IMR-90 (cell line): Measurements from ENCODE around the gene UGT1A7. TPM values are rescaled to one million over a fixed set of nuclear protein-coding genes. Genes with fewer than 3 reads are reported as not detected.

ENCODE experiments used
- ATAC-seq: fragments of 200-7000 bp; cut with Tn5 transposase; 2 replicates; pipeline ENCODE4 v1.9.1; 2020; ENCODE audit warnings: low read depth, mild to moderate bottlenecking, moderate library complexity
- BruUV-seq: library from RNA; stranded (reverse); fragments of 400-500 nt; replicated peaks from 2 replicates; lab custom pipeline; 2021; lab: Mats Ljungman, UMichigan
- CTCF ChIA-PET: fragments of 300-600 bp; formaldehyde crosslinking; extraction: SDS; loops from one replicate; lab custom pipeline; 2021; ENCODE audit warnings: antibody characterized with exemption; lab: Yijun Ruan, JAX
- POLR2A ChIA-PET: fragments of 300-600 bp; sonication (Branson Sonifier 250); formaldehyde crosslinking; loops from one replicate; lab custom pipeline; 2022; ENCODE audit warnings: antibody characterized with exemption; ENCODE audit not compliant: unreplicated experiment; lab: Charles Lee
- DNase-seq: peaks from one replicate; pipeline ENCODE4 v3.0.0; 2013
- H2AFZ ChIP-seq: replicated peaks from 2 replicates; pipeline ENCODE3; 2013; ENCODE audit warnings: low read length, mild to moderate bottlenecking; ENCODE audit not compliant: poor library complexity
- H2AK5ac ChIP-seq: 2 replicates; pipeline ENCODE4 v1.6.1; 2013; ENCODE audit warnings: low read depth, low read length, inconsistent platforms
- H2AK9ac ChIP-seq: replicated peaks from 2 replicates; pipeline ENCODE3; 2013; ENCODE audit warnings: mild to moderate bottlenecking, low read depth, low read length, moderate library complexity; ENCODE audit not compliant: poor library complexity
- H2BK120ac ChIP-seq: 2 replicates; pipeline ENCODE4 v1.6.1; 2013; ENCODE audit warnings: low read depth, low read length, inconsistent platforms
- H2BK15ac ChIP-seq: 3 replicates; pipeline ENCODE4 v1.6.1; 2013; ENCODE audit warnings: low read depth, low read length, inconsistent platforms
- H2BK20ac ChIP-seq: 2 replicates; pipeline ENCODE4 v1.6.1; 2013; ENCODE audit warnings: low read depth, mild to moderate bottlenecking, inconsistent platforms, low read length, moderate library complexity
- H2BK5ac ChIP-seq: 2 replicates; pipeline ENCODE4 v1.6.1; 2013; ENCODE audit warnings: mild to moderate bottlenecking, low read depth, low read length, inconsistent platforms; ENCODE audit not compliant: poor library complexity, severe bottlenecking
- H3K14ac ChIP-seq: replicated peaks from 2 replicates; pipeline ENCODE4 v1.6.1; 2013; ENCODE audit warnings: low read depth, low read length, inconsistent platforms
- H3K18ac ChIP-seq: 2 replicates; pipeline ENCODE4 v1.6.1; 2013; ENCODE audit warnings: low read depth, low read length, control low read depth
- H3K23ac ChIP-seq: 2 replicates; pipeline ENCODE4 v1.6.1; 2013; ENCODE audit warnings: low read depth, low read length, inconsistent platforms
- H3K27ac ChIP-seq: 2 replicates; pipeline ENCODE4 v1.5.1; 2013; ENCODE audit warnings: mild to moderate bottlenecking, control low read depth, low read length; ENCODE audit not compliant: insufficient read depth
- H3K27me3 ChIP-seq: 2 replicates; pipeline ENCODE4 v1.6.1; 2013; ENCODE audit warnings: low read length; ENCODE audit not compliant: control insufficient read depth, insufficient read depth
- H3K36me3 ChIP-seq: 2 replicates; pipeline ENCODE4 v1.6.1; 2013; ENCODE audit warnings: low read length, mixed read lengths; ENCODE audit not compliant: control insufficient read depth, insufficient read depth
- H3K4ac ChIP-seq: 2 replicates; pipeline ENCODE4 v1.6.1; 2013; ENCODE audit warnings: low read depth, low read length, inconsistent platforms
- H3K4me1 ChIP-seq: 2 replicates; pipeline ENCODE4 v1.6.1; 2013; ENCODE audit warnings: low read length, mixed read lengths; ENCODE audit not compliant: control insufficient read depth, insufficient read depth
- H3K4me2 ChIP-seq: 2 replicates; pipeline ENCODE4 v1.6.1; 2013; ENCODE audit warnings: low read depth, mild to moderate bottlenecking, control low read depth, low read length, moderate library complexity
- H3K4me3 ChIP-seq: 2 replicates; pipeline ENCODE4 v1.5.1; 2013; ENCODE audit warnings: low read depth, mild to moderate bottlenecking, control low read depth, low read length, moderate library complexity; ENCODE audit not compliant: insufficient read depth
- H3K56ac ChIP-seq: 2 replicates; pipeline ENCODE4 v1.6.1; 2013; ENCODE audit warnings: low read length, inconsistent platforms; ENCODE audit not compliant: insufficient read depth; ENCODE audit errors: extremely low read depth
- H3K79me1 ChIP-seq, 2 experiments: 2 replicates each; pipeline ENCODE4 v1.6.1; 2013; ENCODE audit warnings: low read length in 2 of 2, inconsistent platforms in 1 of 2, low read depth in 1 of 2
- H3K9ac ChIP-seq: 2 replicates; pipeline ENCODE4 v1.6.1; 2013; ENCODE audit warnings: low read depth, low read length, control low read depth
- H3K9me1 ChIP-seq: 2 replicates; pipeline ENCODE4 v1.6.1; 2013; ENCODE audit warnings: low read length, inconsistent platforms; ENCODE audit not compliant: insufficient read depth
- H3K9me3 ChIP-seq: 2 replicates; pipeline ENCODE4 v1.6.1; 2013; ENCODE audit warnings: low read length; ENCODE audit not compliant: control insufficient read depth, insufficient read depth
- H4K20me1 ChIP-seq: 2 replicates; pipeline ENCODE4 v1.6.1; 2013; ENCODE audit warnings: low read length, inconsistent platforms; ENCODE audit not compliant: insufficient read depth
- H4K5ac ChIP-seq: 2 replicates; pipeline ENCODE4 v1.6.1; 2013; ENCODE audit warnings: mild to moderate bottlenecking, low read depth, low read length, control low read depth
- H4K8ac ChIP-seq, 2 experiments: 2 replicates each; pipeline ENCODE4 v1.6.1; 2013; ENCODE audit warnings: low read depth in 2 of 2, low read length in 2 of 2, control low read depth in 1 of 2, inconsistent platforms in 1 of 2
- H4K91ac ChIP-seq: 2 replicates; pipeline ENCODE4 v1.6.1; 2013; ENCODE audit warnings: low read depth, low read length, inconsistent platforms; ENCODE audit not compliant: insufficient read depth
- BHLHE40 ChIP-seq: fragments of 150-350 bp; IDR thresholded peaks from 2 replicates; pipeline ENCODE4 v1.6.1; 2016; ENCODE audit warnings: mild to moderate bottlenecking, low read depth, low read length
- CEBPB ChIP-seq: IDR thresholded peaks from 2 replicates; pipeline ENCODE4 v1.6.1; 2012; ENCODE audit warnings: low read depth, low read length, improper control_type of control experiment
- CHD1 ChIP-seq: IDR thresholded peaks from 2 replicates; pipeline ENCODE4 v1.6.1; 2012; ENCODE audit warnings: low read depth, low read length, improper control_type of control experiment
- CTCF ChIP-seq: conservative IDR thresholded peaks from 2 replicates; pipeline ENCODE4 v1.5.1; 2012; ENCODE audit warnings: mild to moderate bottlenecking, low read depth, low read length, improper control_type of control experiment
- ELK1 ChIP-seq: fragments of 150-350 bp; IDR thresholded peaks from 2 replicates; pipeline ENCODE4 v1.6.1; 2016; ENCODE audit warnings: low read depth, mild to moderate bottlenecking, low read length, moderate library complexity, borderline replicate concordance
- FOS ChIP-seq: fragments of 150-350 bp; IDR thresholded peaks from 2 replicates; pipeline ENCODE4 v1.6.1; 2016; ENCODE audit warnings: low read depth, low read length
- MAFK ChIP-seq: IDR thresholded peaks from 2 replicates; pipeline ENCODE4 v1.6.1; 2012; ENCODE audit warnings: low read depth, low read length, improper control_type of control experiment
- MAZ ChIP-seq: IDR thresholded peaks from 2 replicates; pipeline ENCODE4 v1.6.1; 2012; ENCODE audit warnings: low read depth, mild to moderate bottlenecking, low read length, improper control_type of control experiment, moderate library complexity, borderline replicate concordance
- MXI1 ChIP-seq: IDR thresholded peaks from 2 replicates; pipeline ENCODE4 v1.6.1; 2012; ENCODE audit warnings: low read depth, mild to moderate bottlenecking, low read length, moderate library complexity, borderline replicate concordance
- NFE2L2 ChIP-seq: fragments of 150-350 bp; IDR thresholded peaks from 2 replicates; pipeline ENCODE4 v1.6.1; 2016; ENCODE audit warnings: low read depth, mild to moderate bottlenecking, low read length
- POLR2A ChIP-seq: IDR thresholded peaks from 2 replicates; pipeline ENCODE4 v1.6.1; 2012; ENCODE audit warnings: mild to moderate bottlenecking, low read depth, low read length
- RAD21 ChIP-seq: IDR thresholded peaks from 2 replicates; pipeline ENCODE4 v1.6.1; 2012; ENCODE audit warnings: low read length, improper control_type of control experiment
- RCOR1 ChIP-seq: IDR thresholded peaks from 2 replicates; pipeline ENCODE4 v1.6.1; 2012; ENCODE audit warnings: mild to moderate bottlenecking, low read length, improper control_type of control experiment; ENCODE audit not compliant: insufficient replicate concordance
- RFX5 ChIP-seq: IDR thresholded peaks from 2 replicates; pipeline ENCODE4 v1.8.0; 2012; ENCODE audit warnings: low read depth, mild to moderate bottlenecking, low read length, moderate library complexity
- SMC3 ChIP-seq: fragments of 150-350 bp; IDR thresholded peaks from 2 replicates; pipeline ENCODE4 v1.6.1; 2016; ENCODE audit warnings: low read depth, mild to moderate bottlenecking, antibody characterized with exemption, low read length, moderate library complexity
- WGBS, 2 experiments: methylation state at CpG; one replicate each; pipeline versions ENCODE4 v1.1.5 to v1.1.7; 2013; ENCODE audit warnings: missing lambda C conversion rate in 2 of 2; ENCODE audit not compliant: insufficient read length in 1 of 2; ENCODE audit errors: extremely low coverage in 2 of 2; 5-methylcytosine and 5-hydroxymethylcytosine counted together
- dilution Hi-C: fragments of 300-500 bp; cut with HindIII; formaldehyde crosslinking; loops from one replicate; pipeline ENCODE4 v1.14.3; 2018; ENCODE audit warnings: low sequenced_read_pairs; ENCODE audit not compliant: unreplicated experiment
- in situ Hi-C: fragments of 300-500 bp; cut with MboI; formaldehyde crosslinking; loops from 3 replicates; pipeline ENCODE4 v1.14.3; 2019; ENCODE audit warnings: low sequenced_read_pairs, inconsistent platforms, mixed read lengths
- intact Hi-C: fragments of 100-400 bp; cut with micrococcal nuclease; formaldehyde crosslinking; loops from 2 replicates; pipeline ENCODE4 v1.10.0; 2022
- polyA plus RNA-seq, 3 experiments: library from polyadenylated mRNA; depleted of rRNA; stranded (reverse); fragments of >200 nt; gene quantifications; 2 replicates each; pipeline ENCODE4 v1.2.3, GENCODE V29; 2012; ENCODE audit warnings: low replicate concordance in 1 of 3
- total RNA-seq: library from RNA; depleted of rRNA; stranded (reverse); fragments of >200 nt; gene quantifications from 2 replicates; pipeline ENCODE4 v1.2.3, GENCODE V29; 2012
- TF ChIP-seq, protein P1 (sequence below): fragments of 150-350 bp; IDR thresholded peaks from 2 replicates; pipeline ENCODE4 v1.6.1; 2017; ENCODE audit warnings: mild to moderate bottlenecking, antibody characterized with exemption, low read length, low read depth

The UGT1A7 gene
- total and polyA plus RNA-seq, 2 of the 4 experiments (the other 2 are of a cell fraction): not detected

DNA sequence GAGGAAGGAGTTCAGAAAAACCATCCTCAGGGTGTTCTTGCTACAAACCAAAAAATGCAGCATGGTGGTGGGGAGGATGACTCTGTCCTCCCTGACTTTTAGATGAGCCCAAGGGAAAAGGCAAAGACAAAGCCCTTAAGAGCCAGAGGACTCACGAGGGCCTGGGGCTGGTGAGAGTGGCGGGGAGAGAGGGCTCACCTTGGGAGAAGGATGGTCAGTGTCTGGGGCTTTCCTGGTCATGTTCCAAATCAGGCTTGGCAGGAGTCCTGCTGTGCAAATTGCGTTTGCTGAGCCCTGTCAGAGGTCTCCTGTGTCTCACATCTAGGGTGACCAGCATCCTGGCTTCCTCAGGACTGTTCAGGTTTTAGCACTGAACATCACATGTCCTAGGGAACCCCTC lies 83.1 kb downstream of the UGT1A7 start:
- peak; percentile 11 for DNase-seq
- no peaks in the 10 kb centered on the region for H3K36me3 ChIP-seq
- H3K23ac ChIP-seq: peak overlapping the region; percentile 95
- no peak overlapping the region for H3K4me3 ChIP-seq
- dilution Hi-C loops (no loop called here), intact Hi-C loops (no loop called here), in situ Hi-C loops (no loop called here)
- BruUV-seq: no TSS peak
- no peaks in the 10 kb centered on the region for H3K79me1 ChIP-seq
- H3K18ac ChIP-seq: peak overlapping the region; percentile 93
- H4K5ac ChIP-seq: peak overlapping the region; percentile 95
- TF ChIP-seq RFX5: no peak
- no peak for TF ChIP-seq RCOR1
- no peak for TF ChIP-seq NFE2L2
- no peak for TF ChIP-seq SMC3
- TF ChIP-seq CTCF: no peak
- TF ChIP-seq, protein P1, sequence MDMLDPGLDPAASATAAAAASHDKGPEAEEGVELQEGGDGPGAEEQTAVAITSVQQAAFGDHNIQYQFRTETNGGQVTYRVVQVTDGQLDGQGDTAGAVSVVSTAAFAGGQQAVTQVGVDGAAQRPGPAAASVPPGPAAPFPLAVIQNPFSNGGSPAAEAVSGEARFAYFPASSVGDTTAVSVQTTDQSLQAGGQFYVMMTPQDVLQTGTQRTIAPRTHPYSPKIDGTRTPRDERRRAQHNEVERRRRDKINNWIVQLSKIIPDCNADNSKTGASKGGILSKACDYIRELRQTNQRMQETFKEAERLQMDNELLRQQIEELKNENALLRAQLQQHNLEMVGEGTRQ: no peak
- TF ChIP-seq BHLHE40: no peak
- no peak for TF ChIP-seq RAD21
- no peak for TF ChIP-seq CHD1
- TF ChIP-seq MAFK: no peak
- TF ChIP-seq FOS: no peak
- no peak for TF ChIP-seq MXI1
- TF ChIP-seq CEBPB: no peak
- no peak for TF ChIP-seq MAZ
- TF ChIP-seq ELK1: no peak
- no peak for TF ChIP-seq POLR2A
- peak overlapping the region; percentile 93; the same call in 1 of the 3 replicates for H2BK15ac ChIP-seq
- H4K8ac ChIP-seq: peak overlapping the region; percentile 82 to 92
- H3K27ac ChIP-seq: peak overlapping the region; percentile 76
- H3K9me3 ChIP-seq: no peaks in the 10 kb centered on the region
- CTCF ChIA-PET: no interaction called here
- peaks cover 14% of the 10 kb centered on the region for H3K4me1 ChIP-seq
- H3K4me2 ChIP-seq: peak overlapping the region; percentile 70; the same call in 1 of the 2 replicates
- peak overlapping the region; percentile 97 for H2BK20ac ChIP-seq
- peak overlapping the region; percentile 91 for H4K91ac ChIP-seq
- H2BK120ac ChIP-seq: peak overlapping the region; percentile 97
- peak overlapping the region; percentile 83 for H2AK5ac ChIP-seq
- H3K9ac ChIP-seq: peak overlapping the region; percentile 20; the same call in 1 of the 2 replicates
- POLR2A ChIA-PET: no interaction called here
- peak overlapping the region; percentile 74 for H2AFZ ChIP-seq
- H3K4ac ChIP-seq: peak overlapping the region; percentile 97
- H3K27me3 ChIP-seq: no peaks in the 10 kb centered on the region
- WGBS, 2 experiments: 0% methylated on average over 1 of the region's 3 CpGs; no CpG with 5 or more reads in 1 of the 2 experiments
- H4K20me1 ChIP-seq: no peaks in the 10 kb centered on the region
- peak overlapping the region; percentile 46 for H2AK9ac ChIP-seq
- H3K9me1 ChIP-seq: 0 out of 2 replicates have a peak, but pooled peaks cover 5% of the 10 kb centered on the region
- H3K56ac ChIP-seq: peak overlapping the region; percentile 76
- peak overlapping the region; percentile 86 for H3K14ac ChIP-seq
- ATAC-seq: peak; percentile 25
- peak overlapping the region; percentile 83 for H2BK5ac ChIP-seq
